NCI-H345 (cell line): ENCODE data around the gene MMP26.
"Not testable (repeated sequence)": the region's sequence is repeated elsewhere in the genome, so short reads cannot be mapped to it uniquely, and the experiment has no call there.

ENCODE experiments used
- DNase-seq: peaks from one replicate; lab custom pipeline; 2025; lab: John Stamatoyannopoulos, UW

Gene MMP26

GRCh38 chr11:4722616-4723534 is 18.3 kb downstream of the MMP26 start:
- not testable (repeated sequence) for DNase-seq

- no peak for DNase-seq
Observed at GRCh38 chr11:4727171-4727570, 22.6 kb downstream of the MMP26 start.

- DNase-seq = no peak
Observed at GRCh38 chr11:4740735-4741134, 36.2 kb downstream of the MMP26 start.

- no peak for DNase-seq
Observed at GRCh38 chr11:4748438-4748837, 43.9 kb downstream of the MMP26 start.

GRCh38 chr11:4751201-4751600 is 46.6 kb downstream of the MMP26 start:
- DNase-seq = no peak
